Superior temporal gyrus (tissue), 1 donor: ENCODE measurements around the gene COPE.
"Not testable (repeated sequence)": the region's sequence is repeated elsewhere in the genome, so short reads cannot be mapped to it uniquely, and the experiment has no call there.

Experiments
- DNase-seq: peaks from one replicate; pipeline ENCODE4 v3.0.0-alpha.2; 2016; ENCODE audit errors: extremely low spot score

Gene COPE

DNA sequence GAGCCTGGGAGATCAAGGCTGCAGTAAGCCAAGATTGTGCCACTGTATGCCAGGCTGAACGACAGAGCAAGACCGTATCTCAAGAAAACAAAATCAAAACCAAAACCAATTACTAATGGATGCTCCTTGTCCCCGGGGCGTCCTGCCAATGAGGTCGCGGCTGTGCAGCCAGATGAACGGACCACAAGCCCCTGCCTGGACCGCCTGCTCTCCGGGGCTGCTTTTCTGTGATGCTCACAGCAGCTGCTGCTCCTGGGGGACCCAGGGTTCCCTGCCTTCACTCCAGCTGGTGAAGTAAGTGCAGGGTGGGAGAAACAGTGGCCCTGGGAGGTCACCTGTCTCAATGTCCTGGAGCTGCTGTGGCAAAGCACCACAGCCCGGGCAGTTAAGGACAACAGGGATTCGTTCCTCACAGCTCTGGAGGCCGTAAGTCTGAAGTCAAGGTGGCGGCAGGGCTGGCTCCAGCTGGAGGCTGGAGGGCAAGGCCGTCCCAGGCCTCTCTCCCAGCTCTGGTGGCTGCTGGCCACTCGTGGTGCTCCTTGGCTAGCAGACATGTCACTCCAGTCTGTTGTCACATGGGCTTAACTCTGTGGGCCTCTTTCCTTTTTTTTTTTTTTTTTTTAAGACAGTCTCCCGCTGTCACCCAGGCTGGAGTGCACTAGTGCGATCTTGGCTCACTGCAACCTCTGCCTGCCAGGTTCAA lies 10.1 kb downstream of the COPE start:
- DNase-seq, result no peak

DNA sequence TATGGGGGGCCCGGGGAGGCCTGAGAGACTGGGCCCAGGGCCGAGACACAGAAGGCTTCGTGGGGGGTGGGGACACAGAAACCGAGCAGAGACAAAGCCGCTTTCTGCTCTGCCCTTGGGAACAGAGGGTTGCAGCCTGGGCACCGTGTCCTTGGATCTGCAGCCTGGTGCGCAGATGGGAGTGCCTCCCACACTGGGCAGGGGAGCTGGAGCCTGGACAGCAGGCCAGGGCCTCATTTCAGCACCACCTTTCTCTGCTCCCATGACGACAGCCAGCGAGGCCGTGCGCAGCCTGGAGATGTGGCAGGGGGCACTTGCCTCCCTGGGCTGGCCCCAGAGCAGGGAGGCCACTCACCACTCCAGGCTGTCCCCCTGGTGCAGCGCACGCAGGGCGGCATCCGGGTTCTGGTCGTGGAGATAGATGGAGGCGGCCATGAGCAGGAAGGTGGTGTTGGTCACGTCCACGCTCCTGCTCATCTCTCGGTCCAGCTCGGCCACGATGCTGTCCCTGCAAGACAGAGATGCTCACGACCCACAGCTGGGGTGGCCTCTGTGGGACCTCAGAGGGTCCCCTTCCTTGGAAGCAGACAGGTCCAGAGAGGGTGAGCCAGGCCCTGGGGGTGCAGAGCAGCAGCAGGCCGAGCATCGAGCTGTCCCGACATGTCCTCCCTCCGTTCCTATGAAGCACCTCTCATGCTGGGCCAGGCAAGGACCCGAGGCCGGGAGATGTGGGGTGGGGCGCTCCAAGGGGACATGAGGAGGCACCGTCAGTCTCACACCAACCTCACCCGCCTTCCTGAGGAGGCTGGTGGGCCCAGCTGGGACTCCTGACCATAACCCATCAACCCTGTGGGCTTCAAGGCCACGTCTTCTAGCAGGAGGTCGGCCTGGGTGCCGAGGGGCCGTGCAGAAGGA lies 12.3 kb downstream of the COPE start:
- DNase-seq, result peak; percentile 79

DNA sequence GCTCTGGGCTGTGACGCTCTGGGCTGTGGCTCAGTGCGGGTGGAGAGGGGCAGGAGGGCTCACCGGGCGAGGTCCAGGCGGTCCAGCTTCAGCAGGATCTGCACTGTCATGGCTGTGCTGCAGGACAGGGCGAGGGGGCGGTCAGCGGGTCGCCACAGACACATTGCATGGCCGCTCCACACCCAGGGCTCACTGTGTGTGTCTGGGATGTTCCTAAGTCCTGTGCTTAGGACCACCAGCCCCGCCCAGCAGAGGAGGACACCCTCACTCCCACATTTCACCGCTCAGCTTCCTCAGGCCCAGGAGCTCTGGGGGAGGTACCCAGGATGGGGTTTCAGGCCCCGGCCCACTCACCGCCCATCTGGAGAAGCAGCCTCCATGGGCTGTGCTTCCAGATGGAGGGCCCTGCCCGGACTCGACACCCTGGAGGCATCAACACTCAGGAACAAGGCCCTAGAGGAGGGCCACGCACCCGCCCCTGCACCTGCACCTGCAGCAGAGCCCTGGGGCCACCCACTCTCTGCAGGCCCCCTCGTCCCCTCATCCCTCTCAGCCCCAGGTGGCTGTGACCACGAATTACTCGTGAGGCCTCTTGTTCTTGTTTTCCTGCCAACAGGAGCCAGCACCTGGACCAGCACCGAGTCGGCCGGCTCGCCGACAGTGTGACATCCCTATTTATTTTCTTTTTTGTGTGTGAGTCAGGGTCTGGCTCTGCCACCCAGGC lies 13.5 kb downstream of the COPE start:
- no peak for DNase-seq

DNA sequence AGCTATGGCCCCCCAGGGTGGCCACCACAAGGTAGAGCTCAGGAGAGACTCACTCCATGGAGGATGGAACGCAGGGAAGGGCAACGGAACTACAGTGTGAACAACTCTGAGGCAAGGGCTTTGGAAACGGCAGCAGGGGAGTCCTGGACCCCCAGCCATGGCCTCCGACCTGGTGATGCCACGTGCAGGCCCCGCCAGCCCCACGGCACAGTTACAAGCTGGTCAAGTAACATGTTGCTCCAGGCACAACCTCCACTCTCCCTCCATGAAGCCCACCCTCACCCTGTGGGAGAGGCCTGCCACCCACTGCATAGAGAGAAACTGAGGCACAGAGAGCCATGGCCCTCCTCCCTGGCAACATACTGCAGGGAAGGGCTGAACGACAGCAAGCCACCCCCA lies 14.1 kb downstream of the COPE start:
- no peak for DNase-seq

DNA sequence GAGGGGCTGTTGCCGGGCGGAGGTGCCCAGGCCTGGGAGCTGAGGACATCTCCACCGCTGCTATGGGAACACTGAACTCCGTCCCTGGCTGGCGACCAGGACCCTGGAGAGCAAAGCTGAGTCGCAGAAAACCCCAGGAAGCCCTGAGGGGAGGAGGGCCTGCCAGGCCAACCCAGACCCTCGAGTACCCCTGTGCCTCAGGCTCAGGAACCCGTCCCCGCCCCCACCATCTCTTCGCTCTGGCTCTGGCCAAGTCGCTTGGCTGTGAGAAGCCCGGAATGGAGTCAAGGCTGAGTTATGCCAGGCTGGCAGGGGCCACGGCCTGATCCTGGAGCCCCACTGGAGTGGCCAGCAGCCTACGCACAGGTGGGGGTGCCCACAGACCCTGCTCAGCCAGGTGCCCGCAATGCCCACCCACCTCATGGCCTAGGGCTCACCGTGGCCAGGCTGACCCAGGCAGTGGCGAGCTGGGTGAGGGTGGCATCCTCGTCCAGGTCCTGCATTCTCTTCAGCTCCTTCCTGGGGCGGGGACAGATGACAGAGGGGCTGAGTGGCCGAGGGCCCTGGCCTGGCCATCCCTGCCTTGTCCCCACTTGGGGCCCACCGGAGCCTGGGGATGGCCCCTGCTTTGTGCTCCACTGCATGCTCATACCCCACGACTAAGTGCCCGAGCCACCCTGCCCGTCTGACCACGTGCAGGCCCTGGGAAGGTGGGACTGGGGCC lies 14.7 kb downstream of the COPE start:
- DNase-seq, result no peak

DNA sequence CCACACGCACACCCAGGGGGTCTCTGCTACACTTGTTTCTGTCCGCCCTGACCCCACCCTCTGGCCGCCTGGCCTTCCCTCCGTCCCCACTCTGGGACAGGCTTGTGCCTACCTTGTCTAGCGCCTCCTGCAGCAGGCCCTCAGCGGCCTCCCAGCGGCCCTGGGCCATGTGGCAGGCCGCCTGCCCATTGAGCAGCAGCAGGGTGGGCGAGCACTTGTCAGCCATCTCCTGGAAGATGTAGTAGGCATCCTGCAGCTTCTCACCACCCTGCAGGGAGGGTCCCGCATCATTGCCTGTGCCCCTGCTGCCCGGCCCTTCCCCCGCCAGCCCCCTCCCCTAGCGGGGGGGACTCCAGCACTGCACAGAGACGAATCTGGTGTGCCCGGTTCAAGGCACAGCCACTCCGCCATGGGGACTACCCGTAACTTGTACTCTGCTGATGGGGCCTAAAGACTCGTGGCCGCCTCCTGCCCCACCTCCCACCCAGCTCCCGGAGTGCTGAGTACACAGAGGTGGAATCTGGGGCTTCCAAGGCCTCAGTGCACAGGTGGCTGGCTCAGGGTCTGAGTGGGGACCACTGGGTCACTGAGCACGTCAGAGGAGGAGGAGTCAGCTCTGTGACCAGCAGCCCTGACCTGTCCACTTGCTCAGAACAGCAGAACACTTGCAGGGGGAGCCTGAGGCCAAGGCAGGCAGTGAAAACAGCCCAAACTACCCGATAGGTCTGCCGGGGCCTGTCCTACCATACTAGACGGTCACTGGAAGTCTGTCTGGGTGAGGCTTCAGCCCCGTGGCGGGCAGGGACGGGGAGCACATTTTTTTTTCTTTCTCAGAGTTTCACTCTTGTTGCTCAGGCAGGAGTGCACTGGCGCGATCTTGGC lies 15.8 kb downstream of the COPE start:
- no peak for DNase-seq

DNA sequence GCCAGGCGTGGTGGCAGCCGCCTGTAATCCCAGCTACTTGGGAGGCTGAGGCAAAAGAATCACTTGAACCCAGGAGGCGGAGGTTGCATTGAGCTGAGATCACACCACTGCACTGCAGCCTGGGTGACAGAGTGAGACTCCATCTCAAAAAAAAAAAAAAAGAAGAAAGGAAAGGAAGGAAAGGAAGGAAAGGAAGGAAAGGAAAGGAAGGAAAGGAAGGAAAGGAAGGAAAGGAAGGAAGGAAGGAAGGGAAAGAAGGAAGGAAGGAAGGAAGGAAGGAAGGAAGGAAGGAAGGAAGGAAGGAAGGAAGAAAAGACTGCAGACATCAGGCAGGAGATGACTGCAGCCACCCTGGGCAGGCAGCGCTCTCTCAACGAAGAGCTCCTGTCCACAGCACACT lies 16.7 kb downstream of the COPE start:
- not testable (repeated sequence) for DNase-seq

DNA sequence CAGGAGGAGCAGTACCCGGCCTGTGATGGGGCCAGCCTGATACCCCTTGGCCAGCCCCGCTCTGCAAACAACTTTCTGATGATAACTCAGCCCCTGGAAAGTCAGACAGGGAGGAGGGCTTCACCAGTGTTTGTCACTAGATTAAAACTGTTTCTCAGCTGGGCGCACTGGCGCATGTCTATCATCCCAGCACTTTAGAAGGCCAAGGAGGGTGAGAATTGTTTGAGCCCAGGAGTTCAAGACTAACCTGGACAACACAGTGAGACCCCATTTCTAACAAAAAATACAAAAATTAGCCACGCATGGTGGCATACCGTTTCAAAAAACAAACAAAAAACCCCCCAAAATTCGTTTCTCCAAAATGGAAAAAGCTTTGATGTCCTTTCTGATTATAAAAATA lies 17.7 kb downstream of the COPE start:
- no peak for DNase-seq

DNA sequence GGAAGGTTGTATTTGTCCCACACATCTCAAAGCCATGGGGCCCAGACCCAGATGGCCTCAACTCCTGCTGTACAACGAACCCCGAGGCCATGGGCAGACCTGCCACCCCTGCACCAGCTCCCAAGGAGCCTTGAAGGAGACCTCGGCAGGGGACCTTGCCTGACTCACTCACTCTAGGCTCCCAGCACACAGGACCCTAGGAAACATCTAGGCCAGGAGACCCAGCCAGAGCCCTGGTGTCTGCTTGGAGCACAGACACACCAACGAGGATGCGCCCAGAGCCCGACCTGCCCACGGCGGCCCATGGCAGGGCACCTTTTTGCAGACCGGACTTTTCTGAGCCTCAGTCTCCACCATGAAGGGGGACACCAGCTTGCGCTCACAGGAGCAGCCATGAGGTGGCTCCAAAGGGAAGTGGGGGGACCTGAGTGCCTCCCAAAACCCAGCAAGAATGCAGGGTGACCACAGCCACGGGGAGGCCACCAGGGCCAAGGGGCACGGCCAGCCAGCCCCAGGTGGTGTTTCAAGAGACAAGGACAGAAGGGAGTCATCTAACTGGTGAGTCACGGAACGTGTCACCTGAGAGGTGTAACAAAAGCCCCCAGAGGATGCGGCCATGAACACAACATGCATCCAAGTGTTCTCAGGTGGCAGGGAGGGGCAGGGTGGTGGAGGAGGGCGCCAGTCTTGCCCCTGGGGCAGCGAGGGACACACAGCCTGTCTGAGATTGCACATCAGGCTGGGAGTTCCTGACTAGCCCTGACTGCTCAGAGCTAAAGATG lies 18.3 kb downstream of the COPE start:
- DNase-seq, result no peak

DNA sequence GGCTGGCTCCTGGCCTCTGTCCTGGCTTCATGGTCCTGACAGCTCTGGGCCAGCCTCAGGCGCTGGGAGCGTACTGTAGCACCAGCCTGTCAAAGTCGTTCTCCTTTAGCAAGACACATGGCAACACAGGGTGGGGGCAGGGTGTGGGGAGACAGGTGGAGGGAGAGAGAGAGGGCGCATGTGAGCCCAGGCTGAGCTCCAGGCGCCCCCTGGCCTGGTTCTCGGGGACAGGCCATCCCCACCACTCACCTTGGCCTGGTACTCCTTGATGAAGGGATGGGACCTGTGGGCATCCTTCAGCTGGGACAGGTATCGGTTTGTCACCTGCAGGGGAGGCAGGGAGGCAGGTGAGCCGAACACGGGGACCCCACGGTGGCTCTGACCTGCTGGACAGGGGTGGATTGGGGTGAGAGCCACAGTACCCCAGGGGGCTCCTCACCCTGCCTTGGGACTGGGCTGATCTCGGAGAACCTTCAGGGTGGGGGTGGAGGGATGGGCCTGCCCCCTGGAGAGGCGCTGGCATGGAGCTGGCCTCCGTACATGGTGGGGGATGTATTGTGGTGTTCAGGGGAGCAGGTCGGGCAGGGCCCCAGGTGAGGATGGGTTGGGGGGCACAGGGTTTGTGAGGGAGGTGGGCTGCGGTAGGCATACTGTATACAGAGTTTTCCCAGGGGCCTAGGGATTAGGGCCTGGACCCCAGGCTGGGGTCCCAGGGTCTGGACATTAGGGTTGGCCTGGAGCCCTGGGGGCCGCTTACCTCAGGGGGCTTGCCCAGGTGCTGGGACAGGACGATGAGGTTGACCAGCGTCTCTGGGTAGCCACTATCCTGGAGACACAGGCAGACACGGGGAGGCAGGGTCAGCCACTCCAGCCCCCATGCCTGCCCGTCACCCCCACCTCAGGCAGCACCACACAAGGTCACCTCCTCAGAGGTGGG lies 19.3 kb downstream of the COPE start:
- no peak for DNase-seq

DNA sequence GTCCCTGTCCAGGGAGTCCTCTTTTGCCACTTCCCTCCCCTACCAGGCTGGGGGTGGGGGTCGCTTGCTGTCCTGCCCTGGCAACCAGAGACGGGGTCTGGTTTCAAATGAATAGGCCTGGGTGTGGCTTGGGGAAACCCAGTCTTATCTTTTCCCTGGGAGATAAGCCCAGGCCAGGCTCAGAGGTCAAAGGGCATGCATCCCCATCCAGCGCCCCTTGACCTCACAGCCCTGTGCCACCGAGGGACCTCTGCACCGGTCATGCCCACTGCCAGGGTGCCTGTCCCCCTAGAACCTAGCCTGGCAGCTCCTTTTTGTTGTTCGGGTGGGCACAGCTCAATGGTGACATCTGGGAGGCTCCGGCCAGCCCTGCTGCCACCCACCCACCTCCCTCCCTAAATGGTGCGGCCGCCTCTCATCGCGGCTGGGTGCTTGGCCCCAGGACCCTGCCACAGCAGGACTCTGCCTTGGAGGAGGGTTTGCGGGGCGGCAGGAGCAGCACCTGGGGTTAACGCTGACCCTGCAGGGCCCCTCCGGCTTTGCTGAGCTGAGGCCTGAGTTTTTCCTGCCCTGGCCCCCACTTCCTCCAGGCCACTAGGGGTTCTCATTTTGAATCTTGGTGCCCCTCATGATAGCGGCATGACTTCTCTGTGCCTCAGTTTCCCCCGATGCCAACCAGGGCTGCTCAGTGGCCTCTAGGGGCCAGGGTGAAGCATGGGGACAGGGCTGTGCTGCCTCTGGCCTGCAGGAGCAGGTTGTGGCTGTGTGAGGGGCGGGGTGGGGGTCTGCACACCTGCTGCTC lies 20.4 kb downstream of the COPE start:
- no peak for DNase-seq

DNA sequence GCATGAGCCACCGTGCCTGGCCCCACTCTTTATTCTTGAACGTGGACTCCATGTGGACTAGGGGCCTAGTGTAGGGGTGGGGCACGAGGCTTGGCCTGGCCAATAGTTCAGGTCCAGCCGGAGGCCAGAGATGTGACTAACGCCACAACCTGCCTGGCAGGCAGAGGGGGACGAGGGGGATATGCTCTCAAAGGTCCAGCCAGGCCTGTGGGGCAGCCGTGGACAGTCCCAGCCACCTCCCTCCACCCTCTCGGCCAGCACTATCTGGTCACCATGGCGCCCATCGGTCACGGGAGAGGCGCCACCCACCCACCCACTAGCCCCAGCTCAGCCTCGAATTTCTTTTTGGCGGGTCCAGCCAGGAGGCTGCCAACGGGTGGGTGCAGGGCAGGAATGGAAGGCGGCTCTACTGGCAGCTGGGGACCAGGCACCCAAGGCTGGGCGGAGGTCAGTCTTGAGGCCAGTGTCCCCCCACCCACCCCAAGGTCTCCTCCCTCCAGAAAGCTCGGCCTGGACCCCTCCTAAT lies 21.0 kb downstream of the COPE start:
- no peak for DNase-seq

DNA sequence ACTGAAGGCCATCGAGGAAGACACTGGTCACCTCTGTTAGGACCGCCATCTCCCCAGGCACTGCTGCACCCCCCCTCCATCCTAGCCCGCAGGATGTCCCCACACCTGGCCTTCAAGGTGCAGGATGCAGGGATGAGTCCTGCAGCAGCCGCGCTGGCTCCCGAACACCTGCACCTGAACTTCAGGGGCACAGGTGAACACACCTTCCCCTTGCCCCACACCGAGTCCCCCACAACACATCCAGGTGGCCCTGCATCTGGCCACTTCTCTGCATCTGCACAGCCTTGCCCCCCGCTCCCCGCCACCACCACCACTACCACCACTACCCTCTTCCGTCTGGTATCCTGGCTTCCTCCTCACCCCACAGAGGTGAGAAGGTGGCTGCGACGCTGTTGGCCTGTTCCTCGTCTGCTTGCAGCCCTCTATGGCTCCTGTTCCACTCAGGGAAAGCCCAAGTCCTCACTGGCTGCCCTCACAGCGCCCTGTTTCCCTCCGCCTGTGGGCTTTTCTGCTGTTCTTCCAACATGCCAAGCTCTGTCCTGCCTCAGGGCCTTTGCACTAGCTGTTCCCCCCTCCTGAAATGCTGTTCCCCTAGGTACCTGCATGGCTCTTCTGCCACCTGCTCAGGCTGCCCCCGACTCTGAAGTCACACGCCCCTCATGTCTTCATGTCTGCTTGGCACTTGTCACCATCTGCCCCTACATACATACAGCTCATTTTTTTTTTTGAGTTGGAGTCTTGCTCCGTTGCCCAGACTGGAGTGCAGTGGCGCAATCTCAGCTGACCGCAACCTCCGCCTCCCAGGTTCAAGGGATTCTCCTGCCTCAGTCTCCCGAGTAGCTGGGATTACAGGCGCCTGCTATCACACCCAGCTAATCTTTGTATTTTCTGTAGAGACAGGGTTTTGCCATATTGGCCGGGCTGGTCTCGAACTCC lies 21.8 kb downstream of the COPE start:
- no peak for DNase-seq

DNA sequence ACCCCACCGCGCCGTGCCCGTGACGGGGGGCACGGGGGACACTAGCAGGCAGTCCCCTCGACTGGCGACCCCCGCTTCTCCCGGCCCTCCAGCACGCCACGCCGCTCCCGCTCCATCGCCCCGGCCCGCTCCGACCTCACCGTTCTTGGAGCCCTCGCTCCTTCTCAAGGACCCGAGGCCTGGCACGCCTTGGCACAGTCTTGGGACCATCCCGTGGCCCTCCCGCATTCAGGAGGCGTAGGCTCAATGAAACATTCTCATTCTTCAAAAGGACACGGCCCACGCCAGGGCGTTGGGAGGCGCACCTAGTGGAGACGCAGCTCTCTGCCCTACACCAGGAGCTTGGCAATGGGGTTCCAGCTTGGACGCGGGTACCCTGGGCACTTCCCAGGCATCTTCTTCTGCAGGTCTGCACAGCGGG lies 22.8 kb downstream of the COPE start:
- peak; percentile 26 for DNase-seq

DNA sequence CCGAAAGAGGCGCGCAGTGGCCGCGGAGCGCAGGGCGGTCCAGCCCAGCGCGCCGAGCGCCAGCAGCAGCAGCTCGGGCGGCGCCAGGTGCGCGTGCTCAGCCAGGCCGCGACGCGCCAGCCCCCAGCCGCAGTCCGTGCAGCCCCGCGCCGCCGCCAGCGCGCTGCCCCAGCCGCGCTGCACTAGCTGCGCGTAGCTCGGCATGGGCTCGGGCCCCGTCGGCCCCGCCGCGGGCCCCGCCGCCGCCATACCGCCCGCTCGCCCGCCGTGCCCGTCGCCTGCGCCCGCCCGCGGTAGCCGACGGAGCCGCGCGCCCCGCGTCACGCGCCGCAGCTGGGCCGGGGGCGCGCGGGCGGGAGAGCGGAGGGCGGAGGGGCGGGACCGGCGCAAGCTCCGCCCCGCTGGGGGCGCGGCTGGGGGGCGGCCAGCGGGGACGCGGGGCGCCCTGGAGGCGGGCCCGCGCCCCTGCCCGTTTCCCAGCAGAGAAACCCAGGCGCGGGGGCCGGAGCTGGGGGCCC lies 23.3 kb downstream of the COPE start, which contains the start of gene CERS1:
Gene CERS1 (minus strand): TSS at position 335 of the 518 bp plus-strand sequence. CDS start 86 bp downstream, at position 249.
- DNase-seq, result peak; percentile 59
